ENCODE results near the gene TMPRSS2.

Gene TMPRSS2

DNA sequence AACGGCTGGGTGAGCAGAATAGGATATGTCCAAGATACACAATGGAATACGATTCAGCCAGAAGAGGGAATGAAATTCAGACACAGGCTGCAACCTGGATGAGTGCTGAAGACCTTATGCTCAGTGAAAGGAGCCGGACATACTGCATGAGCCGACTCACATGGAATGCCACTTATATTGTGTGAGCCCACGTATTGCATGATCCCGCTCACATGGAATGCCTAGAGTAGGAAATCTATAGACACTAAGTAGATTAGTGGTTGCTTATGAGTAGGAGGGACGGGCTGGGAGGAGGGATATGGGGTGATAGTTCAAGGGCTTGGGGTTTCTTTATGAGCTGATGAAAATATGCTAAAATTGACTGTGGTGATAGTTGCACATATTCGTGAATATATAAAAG is 26.8 kb downstream of the TMPRSS2 start:
- DNase-seq (ENCODE audit: low spot score): no peak

GRCh38 chr21:41480086-41480690 is 27.8 kb downstream of the TMPRSS2 start:
- DNase-seq (ENCODE audit: low spot score): no peak

DNA sequence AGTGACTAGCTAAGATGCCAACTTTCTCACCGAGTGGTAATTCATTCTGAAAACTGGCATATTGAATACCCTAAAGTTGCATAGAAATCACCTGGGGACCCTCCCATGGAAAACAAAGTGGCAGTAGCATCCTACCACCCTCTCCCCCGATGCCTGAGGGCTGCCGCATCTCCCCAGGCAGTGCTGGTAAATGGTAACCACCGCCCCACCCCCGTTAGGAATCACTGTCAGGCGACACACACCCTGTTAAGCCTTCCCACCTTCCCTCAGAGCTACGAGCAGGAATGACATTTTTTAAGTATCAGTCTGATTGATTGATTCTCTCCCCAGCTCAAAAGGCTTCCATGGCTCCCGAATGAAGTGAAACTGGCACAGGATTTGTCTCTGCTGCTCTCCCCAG is 28.3 kb downstream of the TMPRSS2 start:
- no peak for DNase-seq (ENCODE audit: low spot score)

DNA sequence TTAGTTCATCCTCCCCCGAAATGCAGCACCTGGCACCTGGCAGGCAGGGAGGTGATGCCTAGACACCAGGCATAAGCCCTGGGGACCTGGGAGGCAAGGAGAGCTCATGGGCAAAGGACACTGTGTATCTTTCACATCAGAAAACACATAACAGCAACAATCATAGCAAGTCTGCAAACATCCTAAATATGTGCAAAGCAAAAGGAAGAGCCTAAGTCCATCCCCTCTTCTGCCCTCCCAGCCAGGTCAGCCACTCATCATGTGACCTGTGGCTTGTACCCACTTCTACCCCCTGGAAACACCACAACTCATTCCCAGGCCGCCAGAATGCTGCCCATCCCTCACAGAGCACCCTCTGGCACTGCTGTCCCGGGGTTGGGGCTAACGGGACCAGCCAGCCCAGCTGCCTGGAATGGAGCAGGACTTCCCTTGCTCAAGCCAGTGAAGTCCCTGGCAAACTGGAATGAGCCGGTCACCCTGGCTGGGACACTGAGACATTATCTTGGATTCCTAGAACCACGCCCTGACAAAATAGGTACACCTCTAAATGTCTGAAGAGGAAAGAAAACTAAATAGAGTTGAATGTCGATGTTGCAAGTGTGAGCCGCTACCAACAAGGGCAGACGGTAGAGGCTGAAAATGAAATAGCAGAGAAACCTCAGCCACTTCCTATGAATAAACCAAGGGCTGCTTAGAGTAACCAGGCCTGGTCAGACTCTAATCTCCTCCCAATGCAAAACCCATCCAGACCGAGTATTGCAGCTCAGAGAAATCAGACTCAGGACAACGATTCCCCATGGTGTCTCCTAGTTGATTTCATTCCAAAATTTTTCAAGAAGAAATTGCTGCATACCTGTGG is 29.4 kb downstream of the TMPRSS2 start:
- DNase-seq (ENCODE audit: low spot score): no peak

DNA sequence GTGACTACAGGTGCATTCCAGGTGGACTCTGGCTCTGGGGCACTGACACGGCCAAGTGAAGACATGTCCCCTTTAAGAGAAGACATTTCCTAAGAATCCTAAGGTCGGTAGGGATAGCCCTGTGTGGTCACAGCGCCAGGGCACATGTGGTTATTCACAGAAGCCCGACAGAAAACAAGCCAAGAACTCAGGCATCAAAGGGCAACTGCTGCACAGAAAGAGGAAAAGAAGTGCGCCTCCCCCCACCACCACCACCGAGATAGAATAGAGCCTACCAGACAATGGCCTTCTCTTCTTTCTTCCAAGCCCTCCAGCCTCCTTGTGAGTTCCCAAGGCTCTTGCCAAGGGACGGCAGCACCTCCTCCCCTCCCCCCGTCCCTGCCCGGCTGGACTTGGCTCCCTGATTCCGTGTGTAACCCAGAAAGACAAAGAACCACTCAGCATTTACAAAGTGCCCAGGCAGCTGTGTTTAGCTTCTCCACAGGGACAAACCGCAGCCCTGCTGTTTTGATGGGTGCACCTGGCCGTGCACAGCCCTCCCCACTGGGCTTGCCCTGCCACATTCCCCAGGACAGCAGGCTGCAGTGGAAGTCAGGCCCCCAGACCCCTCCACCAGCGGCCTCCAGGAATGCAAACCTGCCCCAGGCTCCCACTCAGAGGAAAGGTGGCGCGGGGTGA is 30.2 kb downstream of the TMPRSS2 start:
- no peak for DNase-seq (ENCODE audit: low spot score)

- no peak for DNase-seq (ENCODE audit: low spot score)
These were observed 32.1 kb downstream of the TMPRSS2 start for GRCh38 chr21:41475714-41476420.

DNA sequence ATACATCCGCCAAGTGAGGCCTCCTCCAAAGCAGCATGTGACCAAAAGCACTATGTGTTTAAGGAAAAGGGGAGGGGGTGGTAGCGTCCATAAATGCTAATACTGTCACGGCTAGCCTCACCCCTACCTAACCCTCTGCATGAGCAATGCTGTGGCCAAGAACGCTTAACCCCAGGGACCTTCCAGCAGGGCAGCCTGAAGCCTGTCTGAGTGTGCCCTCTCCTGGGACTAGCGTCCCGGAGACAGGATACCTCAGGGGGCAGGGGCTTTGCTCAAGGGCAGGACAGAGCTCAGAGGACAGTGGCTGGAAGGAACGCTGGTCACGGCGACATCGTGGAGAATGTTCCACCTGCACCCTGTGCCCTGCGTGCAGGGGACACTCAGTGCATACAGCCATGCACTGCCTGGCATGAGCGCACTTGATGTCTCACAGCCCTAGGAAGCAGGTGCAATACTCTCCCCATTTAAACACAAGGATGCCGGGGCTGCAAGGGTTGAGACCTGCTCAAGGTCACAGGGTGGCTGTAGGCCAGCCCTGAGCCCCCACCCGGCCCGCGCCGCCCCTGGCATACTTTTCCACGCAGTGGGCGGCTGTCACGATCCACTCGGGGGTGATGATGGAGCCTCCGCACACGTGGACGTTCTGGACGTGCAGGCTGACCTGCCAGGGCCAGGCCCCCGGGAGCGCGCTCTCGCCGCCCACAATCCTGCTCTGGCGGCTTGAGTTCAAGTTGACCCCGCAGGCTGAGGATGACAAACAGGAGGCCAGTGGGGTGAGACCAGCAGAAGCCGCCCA is 35.0 kb downstream of the TMPRSS2 start:
- no peak for DNase-seq (ENCODE audit: low spot score)

GRCh38 chr21:41470054-41470453 is 37.9 kb downstream of the TMPRSS2 start:
- DNase-seq (ENCODE audit: low spot score): no peak

GRCh38 chr21:41466024-41466820 is 41.7 kb downstream of the TMPRSS2 start:
- no peak for DNase-seq (ENCODE audit: low spot score)

DNA sequence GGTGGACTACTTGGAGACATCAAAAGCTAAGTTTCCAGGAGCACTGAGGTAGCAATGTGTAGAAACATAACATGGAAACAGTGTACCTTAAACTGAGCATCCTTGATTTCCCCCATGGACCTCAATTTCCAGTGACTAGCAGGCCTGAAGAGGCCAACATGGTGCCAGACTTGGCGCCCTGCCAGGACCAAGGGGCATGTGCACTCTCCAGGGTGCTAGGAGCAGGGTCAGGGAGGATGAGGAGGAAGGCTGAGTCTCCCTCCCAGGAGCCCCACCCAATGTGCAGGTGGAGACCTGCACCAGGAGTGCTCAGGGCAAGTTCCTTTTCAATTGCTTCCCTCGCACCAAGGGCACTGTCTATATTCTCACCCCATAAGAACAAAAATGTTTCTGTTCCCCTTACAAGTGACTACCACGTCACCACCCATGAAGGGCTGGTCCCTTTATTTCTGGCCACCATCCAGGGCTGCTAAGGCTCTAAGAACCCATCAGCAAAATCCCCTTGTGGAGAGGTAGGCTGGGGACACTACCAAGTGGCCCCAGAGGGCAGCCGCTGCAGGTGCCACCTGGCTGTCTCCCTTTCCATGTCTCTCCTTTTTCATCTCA is 42.7 kb downstream of the TMPRSS2 start:
- DNase-seq (ENCODE audit: low spot score): no peak

- no peak for DNase-seq (ENCODE audit: low spot score)
These were observed 47.1 kb downstream of the TMPRSS2 start for GRCh38 chr21:41460578-41461527.

DNA sequence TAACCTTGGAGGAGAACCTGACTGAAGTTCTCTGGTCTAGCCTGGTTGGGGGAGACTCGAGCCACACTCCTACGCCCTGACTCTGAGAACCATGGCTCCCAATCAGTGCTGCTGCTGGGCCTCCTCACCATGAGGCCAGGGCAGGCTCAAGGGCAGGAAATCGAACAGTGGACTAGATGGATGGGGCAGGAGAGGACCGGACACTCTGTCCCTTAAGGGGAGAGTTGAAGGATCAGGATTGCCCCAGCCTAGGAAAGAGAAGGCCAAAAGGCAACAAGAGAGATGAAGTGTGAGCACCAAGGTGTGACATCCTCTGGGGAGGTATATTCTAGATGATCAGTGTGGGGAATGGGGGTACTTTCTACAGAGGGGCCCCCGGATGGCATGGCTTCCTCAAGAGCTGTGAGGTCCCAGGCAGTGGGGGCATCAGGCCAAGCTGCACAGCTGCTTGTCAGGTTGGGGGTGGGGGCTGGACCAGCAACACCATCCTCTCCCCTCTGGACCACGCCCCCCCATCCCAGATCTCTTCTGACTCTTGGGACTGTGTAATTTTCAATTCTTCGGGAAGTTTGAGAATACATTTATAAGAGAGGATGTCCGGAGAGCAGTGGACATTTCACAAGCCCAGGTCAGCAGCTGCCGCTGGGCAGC is 47.9 kb downstream of the TMPRSS2 start:
- no peak for DNase-seq (ENCODE audit: low spot score)

GRCh38 chr21:41458559-41458958 is 49.4 kb downstream of the TMPRSS2 start:
- DNase-seq (ENCODE audit: low spot score): no peak

GRCh38 chr21:41458121-41458520 is 49.8 kb downstream of the TMPRSS2 start:
- no peak for DNase-seq (ENCODE audit: low spot score)

GRCh38 chr21:41453761-41454160 is 54.2 kb downstream of the TMPRSS2 start:
- no peak for DNase-seq (ENCODE audit: low spot score)

- no peak for DNase-seq (ENCODE audit: low spot score)
These were observed 54.8 kb downstream of the TMPRSS2 start for GRCh38 chr21:41453198-41453597.

- DNase-seq (ENCODE audit: low spot score): no peak
These were observed 55.9 kb downstream of the TMPRSS2 start for GRCh38 chr21:41451753-41452676.

DNA sequence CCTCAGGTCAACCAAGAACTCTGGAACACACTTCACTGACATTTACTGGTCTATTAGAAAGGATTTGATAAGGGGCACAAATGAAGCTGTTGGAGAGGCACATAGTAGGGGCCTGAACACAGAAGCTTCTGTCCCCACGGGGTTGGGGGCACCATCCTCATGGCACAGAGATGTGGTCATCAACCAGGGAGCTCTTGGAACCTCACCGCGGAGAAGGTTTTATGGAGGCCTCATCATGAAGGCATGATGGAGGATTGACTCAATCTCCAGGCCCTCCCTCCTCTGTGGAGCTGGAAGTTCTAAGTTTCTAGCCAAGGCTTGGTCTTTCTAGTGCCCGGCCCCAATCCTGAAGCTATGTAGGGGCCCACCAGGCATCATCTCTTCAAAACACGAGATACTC is 58.3 kb downstream of the TMPRSS2 start:
- no peak for DNase-seq (ENCODE audit: low spot score)
